ENCODE data around the gene C16orf90.

C16orf90 gene

GRCh38 chr16:3495176-3495575, at the start of gene C16orf90:
C16orf90 (minus strand) TSS chr16:3495489; CDS start chr16:3495421, 68 bp downstream.
- DNase-seq (ENCODE audit: low read depth in 2 of 2): no peak

- no peak for DNase-seq (ENCODE audit: low read depth in 2 of 2)
These were observed 47.5 kb upstream of the C16orf90 start for GRCh38 chr16:3542601-3543373.

- no peak for DNase-seq (ENCODE audit: low read depth in 2 of 2)
These were observed 46.4 kb upstream of the C16orf90 start for GRCh38 chr16:3541527-3542155.

GRCh38 chr16:3538222-3538621, 42.9 kb upstream of the C16orf90 start:
- no peak for DNase-seq (ENCODE audit: low read depth in 2 of 2)

- DNase-seq (ENCODE audit: low read depth in 2 of 2): no peak
These were observed 41.6 kb upstream of the C16orf90 start for GRCh38 chr16:3536851-3537250.

GRCh38 chr16:3536271-3536731, 41.0 kb upstream of the C16orf90 start:
- DNase-seq (ENCODE audit: low read depth in 2 of 2): no peak

GRCh38 chr16:3534126-3534525, 38.8 kb upstream of the C16orf90 start:
- no peak for DNase-seq (ENCODE audit: low read depth in 2 of 2)

- DNase-seq (ENCODE audit: low read depth in 2 of 2): no peak
These were observed 37.5 kb upstream of the C16orf90 start for GRCh38 chr16:3532741-3533140.

GRCh38 chr16:3530371-3530914, 35.2 kb upstream of the C16orf90 start:
- DNase-seq (ENCODE audit: low read depth in 2 of 2): no peak

- DNase-seq (ENCODE audit: low read depth in 2 of 2): no peak
These were observed 33.9 kb upstream of the C16orf90 start for GRCh38 chr16:3529175-3529574.

GRCh38 chr16:3528406-3528805, 33.1 kb upstream of the C16orf90 start:
- no peak for DNase-seq (ENCODE audit: low read depth in 2 of 2)

GRCh38 chr16:3527216-3527829, 32.0 kb upstream of the C16orf90 start:
- DNase-seq (ENCODE audit: low read depth in 2 of 2): peak; percentile 26 to 55

GRCh38 chr16:3525951-3526350, 30.7 kb upstream of the C16orf90 start:
- DNase-seq (ENCODE audit: low read depth in 2 of 2): no peak

- no peak for DNase-seq (ENCODE audit: low read depth in 2 of 2)
These were observed 28.0 kb upstream of the C16orf90 start for GRCh38 chr16:3523281-3523680.

GRCh38 chr16:3520841-3521240, 25.6 kb upstream of the C16orf90 start:
- DNase-seq (ENCODE audit: low read depth in 2 of 2): no peak

- DNase-seq (ENCODE audit: low read depth in 2 of 2): no peak
These were observed 25.1 kb upstream of the C16orf90 start for GRCh38 chr16:3520413-3520812.

GRCh38 chr16:3519581-3519980, 24.3 kb upstream of the C16orf90 start:
- DNase-seq (ENCODE audit: low read depth in 2 of 2): no peak

GRCh38 chr16:3518986-3519348, 23.7 kb upstream of the C16orf90 start:
- no peak for DNase-seq (ENCODE audit: low read depth in 2 of 2)

- DNase-seq (ENCODE audit: low read depth in 2 of 2): no peak
These were observed 23.1 kb upstream of the C16orf90 start for GRCh38 chr16:3518292-3518985.

- no peak for DNase-seq (ENCODE audit: low read depth in 2 of 2)
These were observed 20.6 kb upstream of the C16orf90 start for GRCh38 chr16:3515897-3516296.

GRCh38 chr16:3514621-3515020, 19.3 kb upstream of the C16orf90 start:
- no peak for DNase-seq (ENCODE audit: low read depth in 2 of 2)
